NT2/D1 (cell line): Measurements from ENCODE around the gene RTF2.

Experiments used
- SUZ12 ChIP-seq: IDR thresholded peaks from 2 replicates; pipeline ENCODE4 v1.6.1; 2011; ENCODE audit not compliant: insufficient read length, insufficient read depth; ENCODE audit errors: extremely low read depth
- YY1 ChIP-seq: IDR thresholded peaks from 2 replicates; pipeline ENCODE4 v1.6.1; 2011; ENCODE audit not compliant: insufficient read length, insufficient read depth
- ZNF274 ChIP-seq: IDR thresholded peaks from 2 replicates; pipeline ENCODE4 v1.6.1; 2011; ENCODE audit warnings: mild to moderate bottlenecking, low read depth, low read length

GRCh38 chr20:56429502-56429901 lies 38.9 kb upstream of the RTF2 start:
- TF ChIP-seq SUZ12 (no peak), YY1 (no peak), ZNF274 (no peak)
